Erythroblast (primary cell): ENCODE data around the gene CMIP.

ENCODE experiments used
- GATA1 ChIP-seq: IDR thresholded peaks from 2 replicates; pipeline ENCODE4 v1.6.1; 2011; ENCODE audit warnings: low read depth, mild to moderate bottlenecking, control low read depth, low read length, moderate library complexity
- POLR2A ChIP-seq: IDR thresholded peaks from 2 replicates; pipeline ENCODE4 v1.6.1; 2011; ENCODE audit warnings: mild to moderate bottlenecking, low read length

DNA sequence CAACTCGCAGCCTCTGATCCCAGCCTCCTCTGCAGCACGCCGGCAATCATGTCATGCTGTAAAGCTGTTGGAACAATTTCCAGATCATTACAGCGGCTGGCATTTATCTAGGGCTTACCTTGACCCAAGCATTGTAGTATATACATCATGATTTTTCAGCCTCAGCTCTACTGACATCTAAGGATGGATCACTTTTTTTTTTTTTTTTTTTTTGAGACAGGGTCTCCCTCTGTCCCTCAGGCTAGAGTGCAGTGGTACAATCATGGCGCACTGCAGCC is 103.3 kb downstream of the CMIP start:
- TF ChIP-seq POLR2A (no peak), GATA1 (no peak)
